Coronary artery (tissue), 2 donors: ENCODE data around the gene NOL7.

ENCODE experiments used
- DNase-seq: peaks from one replicate; pipeline ENCODE4 v3.0.0-alpha.2; 2017; ENCODE audit warnings: low spot score
- H3K27ac ChIP-seq, 2 donors: fragments of 200-600 bp; sonication (generic); one replicate each; pipeline ENCODE4 v1.5.1; 2016 to 2019
- H3K4me3 ChIP-seq: fragments of 200-600 bp; sonication (generic); 2 replicates; pipeline ENCODE4 v1.5.1; 2016; ENCODE audit warnings: mild to moderate bottlenecking, moderate library complexity
- CTCF ChIP-seq: fragments of 200-600 bp; sonication (generic); IDR thresholded peaks from one replicate; pipeline ENCODE4 v1.5.1; 2019; ENCODE audit warnings: antibody characterized with exemption

Gene NOL7

GRCh38 chr6:13573669-13574110, 41.4 kb upstream of the NOL7 start:
- no peak for TF ChIP-seq CTCF
- peak overlapping the region; percentile 96 to 99 for H3K27ac ChIP-seq
- peak overlapping the region; percentile 79 for H3K4me3 ChIP-seq
- no peak for DNase-seq

- peak; percentile 38 for TF ChIP-seq CTCF
- Histone ChIP-seq H3K4me3 (peak overlapping the region; percentile 79), H3K27ac (peak overlapping the region; percentile 96 to 99)
- DNase-seq = peak; percentile 93
Observed at GRCh38 chr6:13574149-13574570, 41.0 kb upstream of the NOL7 start.

- peak within 1 kb of the TSS; percentile 96 to 99 for H3K27ac ChIP-seq
- peak; percentile 90 for DNase-seq
- peak within 1 kb of the TSS; percentile 79 for H3K4me3 ChIP-seq
- TF ChIP-seq CTCF = no peak
Observed at GRCh38 chr6:13574571-13575376, 40.4 kb upstream of the NOL7 start, which contains the start of gene SIRT5. Gene SIRT5 (plus strand): TSS chr6:13574601. CDS start chr6:13584111, 9,510 bp downstream.

- no peak for DNase-seq
- peak overlapping the region; percentile 79 for H3K4me3 ChIP-seq
- H3K27ac ChIP-seq = peak overlapping the region; percentile 96 to 99
- TF ChIP-seq CTCF = peak; percentile 67
Observed at GRCh38 chr6:13575377-13575775, 39.8 kb upstream of the NOL7 start.

- no peak for DNase-seq
- Histone ChIP-seq H3K4me3 (no peak overlapping the region), H3K27ac (no peak overlapping the region)
- no peak for TF ChIP-seq CTCF
Observed at GRCh38 chr6:13576017-13576416, 39.1 kb upstream of the NOL7 start.

GRCh38 chr6:13577926-13578325, 37.2 kb upstream of the NOL7 start:
- DNase-seq = no peak
- no peak overlapping the region for H3K4me3 ChIP-seq
- TF ChIP-seq CTCF = no peak
- H3K27ac ChIP-seq = no peak overlapping the region

- DNase-seq = no peak
- TF ChIP-seq CTCF = no peak
- Histone ChIP-seq H3K27ac (no peak overlapping the region), H3K4me3 (no peak overlapping the region)
Observed at GRCh38 chr6:13579911-13580310, 35.2 kb upstream of the NOL7 start.
